ENCODE data around the gene CHKA.
A peak's percentile ranks its signal among the peaks of the same experiment; 100 is the strongest.

Gene CHKA

DNA sequence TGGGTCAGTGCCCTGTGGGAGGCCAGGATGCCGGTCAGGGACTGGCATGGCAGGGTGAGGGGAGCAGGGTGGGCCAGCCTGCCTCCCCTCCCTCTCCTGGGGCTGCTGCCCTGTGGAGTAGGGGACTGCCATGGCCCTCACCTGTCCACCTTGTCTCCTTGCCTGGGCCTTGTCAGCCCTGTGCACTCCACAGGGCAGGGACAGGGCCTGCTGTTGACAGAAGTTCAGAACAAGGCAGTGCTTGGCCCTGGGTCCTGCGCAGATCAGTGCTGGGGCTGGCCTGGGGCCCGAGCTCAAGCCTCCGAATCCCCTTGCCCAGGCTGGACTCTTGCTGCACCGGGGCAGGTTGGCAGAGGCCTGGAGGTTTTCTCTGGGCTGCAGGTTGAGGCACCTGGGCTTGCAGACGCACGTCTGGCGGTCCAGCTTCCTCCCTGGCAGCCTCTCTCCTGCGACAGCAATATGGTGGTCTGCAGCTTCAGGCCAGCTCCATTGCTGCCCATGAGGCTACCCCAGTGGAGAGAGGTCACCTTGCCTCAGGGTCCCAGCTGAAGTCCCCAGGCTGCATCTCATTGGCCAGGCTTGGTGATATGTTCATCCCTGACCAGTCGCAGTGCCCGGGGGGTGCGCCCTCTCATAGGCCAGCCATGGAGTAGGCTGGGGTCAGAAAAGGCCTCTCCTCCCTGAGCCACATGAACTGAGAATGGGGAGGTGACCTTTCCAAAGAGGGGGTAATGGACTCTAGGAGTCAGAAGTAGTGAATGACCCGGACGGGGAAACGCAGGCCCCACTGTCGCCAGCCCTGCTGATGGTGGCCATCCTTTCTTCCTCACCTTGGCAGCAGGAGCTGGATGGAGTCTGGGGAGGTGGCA lies 21.5 kb upstream of the CHKA start:
- no peak for DNase-seq (ENCODE audit: low read depth in 1 of 2, low spot score in 1 of 2)

DNA sequence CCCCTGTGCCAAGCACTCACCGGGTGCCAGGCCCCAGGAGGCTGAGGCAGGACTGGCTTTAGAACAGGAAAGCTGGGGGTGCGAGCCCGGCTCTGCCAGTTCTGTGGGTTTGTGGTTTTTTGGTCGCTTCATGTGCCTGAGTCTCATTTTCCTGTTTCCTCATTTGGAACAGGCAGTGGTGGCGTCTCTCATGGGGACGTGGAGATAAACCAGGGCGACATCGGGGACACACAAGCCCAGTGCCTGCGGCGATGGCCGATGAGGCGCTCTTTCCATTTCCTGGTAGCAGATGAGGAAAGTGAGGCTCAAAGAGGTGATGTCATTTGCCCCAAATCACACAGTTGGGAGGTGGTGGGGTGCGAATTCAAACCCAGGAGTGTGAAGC lies 20.8 kb upstream of the CHKA start:
- peak in 1 of 2 donors; percentile 27 for DNase-seq (ENCODE audit: low read depth in 1 of 2, low spot score in 1 of 2)

GRCh38 chr11:68141246-68142027 lies 20.2 kb upstream of the CHKA start:
- DNase-seq (ENCODE audit: low read depth in 1 of 2, low spot score in 1 of 2) = no peak

DNA sequence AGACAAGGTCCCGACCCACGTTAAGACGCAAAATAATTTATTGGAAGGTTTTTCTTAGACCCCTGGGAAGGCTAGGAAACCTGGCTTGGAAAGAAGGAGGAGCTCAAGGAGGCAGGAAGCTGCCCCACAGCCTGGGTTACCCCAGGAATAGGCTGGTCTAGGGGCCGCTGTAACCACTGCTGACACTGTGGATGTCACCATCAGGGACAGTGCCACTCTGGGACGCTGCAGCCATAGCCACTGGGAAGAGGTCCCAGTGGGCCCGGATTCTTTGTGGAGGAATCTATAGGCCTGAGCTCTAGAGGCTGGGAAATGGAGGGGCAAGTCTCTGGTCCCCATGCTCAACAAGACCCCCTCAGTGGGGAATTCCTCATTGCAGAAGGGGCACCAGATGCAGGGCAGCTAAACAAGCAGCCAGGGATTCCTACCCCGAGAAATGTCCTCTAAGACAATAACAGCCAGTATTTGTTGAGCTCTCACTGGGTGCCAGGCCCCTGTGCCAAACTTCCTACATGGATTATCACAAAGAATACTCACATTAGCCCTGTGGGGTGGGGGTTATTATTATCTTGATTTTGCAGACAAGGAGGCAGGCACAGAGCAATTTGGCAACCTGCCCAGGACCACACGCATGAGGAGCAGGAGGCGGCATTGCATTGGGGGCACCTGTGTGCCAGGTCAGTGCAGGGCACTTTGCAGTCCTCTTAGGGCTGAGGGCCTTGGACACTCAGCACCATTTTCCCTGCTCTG lies 19.5 kb upstream of the CHKA start:
- DNase-seq (ENCODE audit: low read depth in 1 of 2, low spot score in 1 of 2) = no peak

DNA sequence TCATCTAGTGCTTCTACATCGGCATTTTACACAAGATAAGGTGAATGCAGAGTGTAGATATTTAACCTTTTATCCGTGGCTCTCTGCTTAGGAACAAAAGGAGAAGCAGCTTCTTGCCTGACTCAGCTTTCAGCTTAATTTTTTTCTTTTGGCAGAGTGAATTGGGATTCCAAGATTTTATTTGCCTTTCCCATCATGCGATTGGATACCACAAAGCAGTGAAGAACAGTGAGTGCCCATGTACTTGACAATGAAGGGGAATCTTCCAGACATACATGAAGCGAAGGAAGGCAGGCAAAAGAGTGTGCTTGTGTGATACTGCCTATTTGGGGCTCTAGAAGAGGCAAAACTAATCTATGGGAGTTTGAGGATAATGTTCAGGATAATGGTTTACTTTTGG lies 17.0 kb upstream of the CHKA start:
- no peak for DNase-seq (ENCODE audit: low read depth in 1 of 2, low spot score in 1 of 2)

- no peak for DNase-seq (ENCODE audit: low read depth in 1 of 2, low spot score in 1 of 2)
Observed at GRCh38 chr11:68137833-68138232, 16.6 kb upstream of the CHKA start.

DNA sequence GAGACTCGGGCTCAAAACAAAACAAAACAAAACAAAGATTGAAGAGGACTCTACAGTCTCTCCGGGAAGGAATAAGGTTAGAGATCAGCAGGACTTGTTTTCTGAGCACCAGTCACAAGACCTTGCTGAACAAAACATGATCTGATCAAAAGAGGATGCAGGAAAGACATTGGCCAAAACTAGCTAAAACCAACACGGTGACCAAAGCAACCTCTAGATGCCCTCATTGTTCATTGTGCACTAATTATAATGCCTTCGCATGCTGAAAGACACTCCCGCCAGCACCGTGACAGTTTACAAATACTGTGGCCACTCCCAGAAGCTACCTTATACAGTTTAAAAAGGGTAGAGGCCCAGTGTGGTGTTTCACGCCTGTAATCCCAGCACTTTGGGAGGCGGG lies 15.7 kb upstream of the CHKA start:
- no peak for DNase-seq (ENCODE audit: low read depth in 1 of 2, low spot score in 1 of 2)

GRCh38 chr11:68135161-68135560 lies 14.0 kb upstream of the CHKA start:
- DNase-seq (ENCODE audit: low read depth in 1 of 2, low spot score in 1 of 2) = no peak

- DNase-seq (ENCODE audit: low read depth in 1 of 2, low spot score in 1 of 2) = no peak
Observed at GRCh38 chr11:68133761-68134160, 12.6 kb upstream of the CHKA start.

GRCh38 chr11:68130121-68130520 lies 8.9 kb upstream of the CHKA start:
- DNase-seq (ENCODE audit: low read depth in 1 of 2, low spot score in 1 of 2) = no peak

DNA sequence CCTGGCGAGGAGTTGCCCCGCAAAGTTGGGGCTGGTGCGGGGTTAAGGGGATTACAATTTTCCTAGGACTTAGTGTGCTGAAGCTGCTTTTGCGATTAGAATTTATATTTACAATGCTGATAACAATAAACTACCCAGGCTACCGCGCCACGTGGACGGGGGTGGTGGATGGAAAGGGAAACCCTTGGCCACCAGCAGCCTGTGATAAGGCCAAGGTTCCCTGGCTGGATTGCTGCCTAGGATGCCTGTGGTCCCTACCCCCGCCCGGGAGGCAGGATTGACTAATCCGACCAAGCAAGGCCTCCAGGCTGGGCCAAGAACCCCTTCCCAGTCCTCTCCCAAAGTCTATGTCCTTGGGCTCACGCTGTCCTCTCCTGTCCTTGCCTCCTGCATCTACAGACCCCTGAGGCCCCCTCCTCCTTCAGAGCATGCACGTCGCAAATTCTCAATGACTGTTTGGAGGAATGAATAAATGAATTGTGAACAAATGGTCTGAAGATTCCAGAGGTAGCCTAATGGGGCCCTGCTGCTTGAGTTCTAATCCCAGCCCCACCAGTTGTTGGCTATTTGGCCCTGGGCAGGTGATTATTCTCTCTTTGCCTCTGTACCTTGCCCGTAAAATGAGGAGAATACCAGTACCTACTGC lies 7.6 kb upstream of the CHKA start:
- DNase-seq (ENCODE audit: low read depth in 1 of 2, low spot score in 1 of 2) = no peak

GRCh38 chr11:68127714-68128681 lies 6.8 kb upstream of the CHKA start:
- no peak for DNase-seq (ENCODE audit: low read depth in 1 of 2, low spot score in 1 of 2)

GRCh38 chr11:68125164-68125563 lies 4.0 kb upstream of the CHKA start:
- no peak for DNase-seq (ENCODE audit: low read depth in 1 of 2, low spot score in 1 of 2)

DNA sequence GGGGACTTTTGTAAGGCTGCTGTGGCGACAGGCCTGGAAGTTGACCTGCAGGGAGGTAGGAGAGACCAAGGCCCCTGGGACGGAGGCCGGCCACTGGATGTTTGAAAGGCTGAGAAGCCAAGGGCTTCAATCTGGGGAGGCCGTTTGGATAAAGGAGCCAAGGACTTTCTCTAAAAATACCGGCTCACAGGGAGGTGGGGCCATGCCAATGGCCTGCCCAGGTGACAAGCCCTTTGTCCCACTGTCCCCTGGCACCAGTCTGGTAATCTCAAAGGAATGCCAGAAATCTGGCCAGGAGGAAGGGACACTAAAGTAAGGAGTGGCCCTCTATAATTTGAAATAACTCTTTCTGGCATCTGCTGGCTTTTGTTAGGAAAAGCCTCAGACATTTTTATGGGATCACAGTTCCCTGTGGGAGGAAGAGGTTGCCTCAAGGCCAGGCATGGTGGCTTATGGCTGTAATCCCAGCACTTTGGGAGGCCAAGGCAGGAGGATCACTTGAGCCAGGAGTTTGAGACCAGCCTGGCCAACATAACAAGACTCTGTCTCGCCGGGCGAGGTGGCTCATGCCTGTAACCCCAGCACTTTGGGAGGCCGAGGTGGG lies 1.9 kb upstream of the CHKA start:
- DNase-seq (ENCODE audit: low read depth in 1 of 2, low spot score in 1 of 2) = no peak

DNA sequence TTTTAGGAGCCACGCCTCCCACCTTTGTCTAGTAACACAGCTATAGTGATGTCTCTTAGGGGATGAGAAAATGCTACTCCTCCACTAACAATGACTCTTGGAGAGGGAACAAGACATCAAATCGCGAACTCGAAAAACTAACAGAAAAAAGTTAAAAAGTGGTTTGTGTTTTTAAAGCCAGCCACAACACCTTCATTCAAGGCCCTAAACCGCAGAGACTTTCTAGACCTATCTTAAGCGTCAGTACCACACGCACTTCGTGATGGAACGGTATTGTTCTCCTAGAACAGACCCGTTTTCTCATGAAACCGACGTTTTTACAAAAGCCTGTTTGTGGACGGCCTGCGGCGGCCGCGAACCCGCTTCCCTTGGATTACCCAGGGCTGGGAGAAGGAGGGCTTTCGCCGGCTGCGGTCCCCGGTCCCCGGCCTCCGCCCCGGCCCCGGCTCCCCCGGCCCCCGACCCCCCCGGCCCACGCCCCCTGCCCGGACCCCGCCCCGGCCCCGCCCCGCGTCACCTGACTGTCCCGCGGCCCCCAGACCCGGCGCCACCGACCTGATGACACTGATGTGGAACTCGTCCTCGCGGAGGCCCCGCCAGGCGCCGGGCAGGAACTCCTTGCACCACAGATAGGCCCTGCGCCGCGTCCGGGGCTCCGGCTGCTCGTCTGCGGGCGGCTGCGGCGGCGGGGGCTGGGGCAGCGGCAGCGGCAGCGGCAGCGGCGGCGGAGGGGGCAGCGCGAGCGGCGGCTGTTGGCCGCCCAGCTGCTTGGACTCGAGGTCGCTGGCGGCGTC lies 718 bp downstream of the CHKA start:
- no peak for DNase-seq (ENCODE audit: low read depth in 1 of 2, low spot score in 1 of 2)

DNA sequence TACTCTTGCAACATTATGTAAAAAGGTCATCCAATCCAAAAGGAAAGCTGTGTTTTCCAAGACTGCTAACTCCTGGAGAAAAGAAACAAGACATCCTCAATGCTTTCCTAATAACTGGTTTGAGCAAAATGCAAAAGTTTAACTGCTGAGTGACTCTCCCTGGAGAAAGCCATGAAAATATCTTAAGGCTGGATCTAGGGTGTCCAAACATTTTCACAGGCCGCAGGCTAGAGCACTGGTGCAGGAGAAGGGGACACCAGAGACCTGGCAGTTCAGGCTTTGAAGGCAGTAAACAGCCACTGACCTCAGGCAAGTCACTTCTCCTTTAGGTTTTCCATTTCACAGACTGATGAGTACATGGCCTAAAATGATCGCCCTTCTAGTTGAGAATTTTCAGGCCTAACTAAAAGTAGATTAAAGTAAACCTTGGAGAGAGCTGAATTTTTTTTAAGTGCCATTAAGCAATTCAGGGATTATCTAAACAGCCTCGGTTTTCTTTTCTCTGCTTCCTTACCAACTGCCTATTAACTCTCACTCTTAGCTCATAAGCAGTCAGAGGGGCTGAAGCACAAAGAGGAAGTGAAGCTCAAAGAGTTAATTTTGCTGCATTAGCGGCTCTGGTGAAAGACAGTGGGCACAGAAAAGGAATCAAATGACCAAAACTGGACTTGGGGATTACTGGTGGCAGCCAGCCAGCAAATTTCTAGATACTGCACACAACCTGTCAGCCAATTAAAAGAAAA lies 2.3 kb downstream of the CHKA start:
- DNase-seq (ENCODE audit: low read depth in 1 of 2, low spot score in 1 of 2) = no peak

GRCh38 chr11:68117853-68118470 lies 3.2 kb downstream of the CHKA start:
- no peak for DNase-seq (ENCODE audit: low read depth in 1 of 2, low spot score in 1 of 2)

GRCh38 chr11:68116974-68117373 lies 4.2 kb downstream of the CHKA start:
- no peak for DNase-seq (ENCODE audit: low read depth in 1 of 2, low spot score in 1 of 2)

Data from activated CD4-positive, alpha-beta T cell treated with anti-CD3 and anti-CD28 coated beads, Interleukin-2, amount 50 U/mL, for 24 hours (primary cell).